Measurements from ENCODE around the gene TSPAN32. TPM values are rescaled to one million over a fixed set of nuclear protein-coding genes. Genes with fewer than 3 reads are reported as not detected.

Gene TSPAN32
- total RNA-seq, 1 donor from 2014 or later, result 1.9 TPM

GRCh38 chr11:2263071-2263565, 38.7 kb upstream of the TSPAN32 start:
- DNase-seq (ENCODE audit: low spot score in 2 of 2), result no peak
- Histone ChIP-seq H3K9me3 (no peaks in the 10 kb centered on the region), H3K36me3 (no peaks in the 10 kb centered on the region), H3K27me3 (no peaks in the 10 kb centered on the region), H3K4me1 (no peaks in the 10 kb centered on the region), H3K4me3 (no peak overlapping the region), H3K27ac (no peak overlapping the region)
- TF ChIP-seq CTCF (IDR thresholded peaks at IDR 0.05), result no peak
- intact Hi-C loops (cut with DNase I), result no loop called here

GRCh38 chr11:2263724-2264360, 38.0 kb upstream of the TSPAN32 start:
- intact Hi-C loops (cut with DNase I), result no loop called here

GRCh38 chr11:2264366-2265053, 37.3 kb upstream of the TSPAN32 start:
- intact Hi-C loops (cut with DNase I), result no loop called here
- Histone ChIP-seq H3K4me1 (peaks cover under 1 to 1% of the 10 kb centered on the region in 2 donors), H3K36me3 (no peaks in the 10 kb centered on the region), H3K9me3 (no peaks in the 10 kb centered on the region), H3K27ac (no peak overlapping the region), H3K27me3 (no peaks in the 10 kb centered on the region), H3K4me3 (no peak overlapping the region)
- no peak for DNase-seq (ENCODE audit: low spot score in 2 of 2)
- TF ChIP-seq CTCF (IDR thresholded peaks at IDR 0.05), result no peak

More at GRCh38 chr11:2263724-2264360, 38.0 kb upstream of the TSPAN32 start:
- Histone ChIP-seq H3K27ac (no peak overlapping the region), H3K27me3 (no peaks in the 10 kb centered on the region), H3K9me3 (no peaks in the 10 kb centered on the region), H3K4me1 (no peaks in the 10 kb centered on the region), H3K36me3 (no peaks in the 10 kb centered on the region), H3K4me3 (no peak overlapping the region)
- DNase-seq (ENCODE audit: low spot score in 2 of 2), result no peak
- no peak for TF ChIP-seq CTCF (IDR thresholded peaks at IDR 0.05)

GRCh38 chr11:2265396-2265795, 36.4 kb upstream of the TSPAN32 start:
- Histone ChIP-seq H3K36me3 (no peaks in the 10 kb centered on the region), H3K27ac (no peak overlapping the region), H3K27me3 (peaks cover 2% of the 10 kb centered on the region), H3K4me3 (no peak overlapping the region), H3K4me1 (peaks cover 5 to 7% of the 10 kb centered on the region in 2 donors), H3K9me3 (no peaks in the 10 kb centered on the region)
- intact Hi-C loops (cut with DNase I), result no loop called here
- TF ChIP-seq CTCF (IDR thresholded peaks at IDR 0.05), result no peak
- peak in 1 of 2 donors; percentile 64 for DNase-seq (ENCODE audit: low spot score in 2 of 2)

GRCh38 chr11:2265854-2266585, 35.8 kb upstream of the TSPAN32 start:
- H3K4me1 ChIP-seq, result peaks cover 8 to 11% of the 10 kb centered on the region in 2 donors
- intact Hi-C loops (cut with DNase I), result no loop called here
- H3K9me3 ChIP-seq, result no peaks in the 10 kb centered on the region
- no peak overlapping the region for H3K27ac ChIP-seq
- H3K36me3 ChIP-seq, result no peaks in the 10 kb centered on the region
- no peak overlapping the region for H3K4me3 ChIP-seq
- TF ChIP-seq CTCF (IDR thresholded peaks at IDR 0.05), result no peak
- DNase-seq (ENCODE audit: low spot score in 2 of 2), result peak in 1 of 2 donors; percentile 45
- peaks cover 8% of the 10 kb centered on the region for H3K27me3 ChIP-seq

Measured in ascending aorta (tissue), 2 donors.